Hepatocyte (in vitro differentiated cells): Measurements from ENCODE around the gene PCCA. TPM values are rescaled to one million over a fixed set of nuclear protein-coding genes. Genes with fewer than 3 reads are reported as not detected.

ENCODE experiments used
- DNase-seq: peaks from one replicate; pipeline ENCODE4 v3.0.0-alpha.2; 2016; ENCODE audit warnings: low spot score
- H2AFZ ChIP-seq: fragments of 200-600 bp; sonication (generic); 2 replicates; pipeline ENCODE4 v1.6.0; 2016; ENCODE audit warnings: antibody characterized with exemption, mild to moderate bottlenecking
- H3K27ac ChIP-seq: fragments of 200-600 bp; sonication (generic); 2 replicates; pipeline ENCODE4 v1.5.1; 2016; ENCODE audit warnings: mild to moderate bottlenecking
- H3K27me3 ChIP-seq: fragments of 200-600 bp; sonication (generic); 2 replicates; pipeline ENCODE4 v1.6.1; 2016
- H3K36me3 ChIP-seq: fragments of 200-600 bp; sonication (generic); replicated peaks from 2 replicates; pipeline ENCODE4 v1.5.1; 2016; ENCODE audit warnings: low read depth; ENCODE audit not compliant: insufficient read depth
- H3K4me1 ChIP-seq: fragments of 200-600 bp; sonication (generic); 2 replicates; pipeline ENCODE4 v1.5.1; 2016; ENCODE audit warnings: mild to moderate bottlenecking, moderate library complexity; ENCODE audit not compliant: insufficient read depth
- H3K4me2 ChIP-seq: fragments of 200-600 bp; sonication (generic); 2 replicates; pipeline ENCODE4 v1.6.0; 2016
- H3K4me3 ChIP-seq: fragments of 200-600 bp; sonication (generic); 2 replicates; pipeline ENCODE4 v1.5.1; 2016; ENCODE audit warnings: mild to moderate bottlenecking
- H3K79me2 ChIP-seq: fragments of 200-600 bp; sonication (generic); 2 replicates; pipeline ENCODE4 v1.6.0; 2017; ENCODE audit warnings: mild to moderate bottlenecking
- H3K9me2 ChIP-seq: fragments of 200-600 bp; sonication (generic); replicated peaks from 2 replicates; pipeline ENCODE4 v1.6.0; 2017; ENCODE audit warnings: mild to moderate bottlenecking; ENCODE audit not compliant: insufficient read depth
- H3K9me3 ChIP-seq: fragments of 200-600 bp; sonication (generic); 2 replicates; pipeline ENCODE4 v1.5.1; 2016; ENCODE audit warnings: low read depth, mild to moderate bottlenecking
- H4K20me1 ChIP-seq: fragments of 200-600 bp; sonication (generic); 2 replicates; pipeline ENCODE4 v1.6.0; 2016; ENCODE audit warnings: mild to moderate bottlenecking; ENCODE audit not compliant: insufficient read depth, poor library complexity, severe bottlenecking
- CTCF ChIP-seq: fragments of 200-600 bp; sonication (generic); IDR thresholded peaks from 2 replicates; pipeline ENCODE4 v1.5.1; 2016; ENCODE audit warnings: antibody characterized with exemption, mild to moderate bottlenecking; ENCODE audit not compliant: poor library complexity
- EZH2 ChIP-seq: fragments of 200-600 bp; sonication (generic); IDR thresholded peaks from 2 replicates; pipeline ENCODE4 v1.6.1; 2016; ENCODE audit warnings: antibody characterized with exemption, mild to moderate bottlenecking, borderline replicate concordance
- EZH2phosphoT487 ChIP-seq: fragments of 200-600 bp; sonication (generic); IDR thresholded peaks from one replicate; pipeline ENCODE4 v1.6.1; 2018; ENCODE audit warnings: antibody characterized with exemption, mild to moderate bottlenecking, low read depth, moderate library complexity; ENCODE audit not compliant: unreplicated experiment, severe bottlenecking
- WGBS: methylation state at CpG from one replicate; pipeline ENCODE4 v1.1.6; 2016; ENCODE audit warnings: low lambda C conversion rate; ENCODE audit errors: missing lambda C conversion rate; 5-methylcytosine and 5-hydroxymethylcytosine counted together
- polyA plus RNA-seq: library from polyadenylated mRNA; unstranded; fragments of >200 nt; fragmentation: Nextera tagmentation; extraction: Ambion mirVana; gene quantifications from 2 replicates; pipeline ENCODE4 v1.2.1, GENCODE V29; 2016
- total RNA-seq: library from RNA; depleted of rRNA; stranded (reverse); fragments of >200 nt; gene quantifications from 2 replicates; pipeline ENCODE4 v1.2.3, GENCODE V29; 2014

Gene PCCA
- total and polyA plus RNA-seq, 2 experiments from 2014 or later: 23.6 to 28.2 TPM

- no peak overlapping the region for H3K27ac ChIP-seq
- no peak for DNase-seq
- no peak overlapping the region for H3K4me2 ChIP-seq
- WGBS: 93% methylated on average over 9 of the region's 9 CpGs
- TF ChIP-seq EZH2 (no peak), EZH2phosphoT487 (no peak), CTCF (no peak)
- no peaks in the 10 kb centered on the region for H3K9me2 ChIP-seq
- H3K4me3 ChIP-seq: no peak overlapping the region
- no peaks in the 10 kb centered on the region for H3K27me3 ChIP-seq
- no peaks in the 10 kb centered on the region for H3K9me3 ChIP-seq
- no peaks in the 10 kb centered on the region for H3K4me1 ChIP-seq
- no peaks in the 10 kb centered on the region for H4K20me1 ChIP-seq
- no peaks in the 10 kb centered on the region for H3K36me3 ChIP-seq
- no peaks in the 10 kb centered on the region for H3K79me2 ChIP-seq
- H2AFZ ChIP-seq: no peak overlapping the region
These were observed 438.8 kb downstream of the PCCA start for GRCh38 chr13:100527644-100528043.

GRCh38 chr13:100528353-100528752 is 439.5 kb downstream of the PCCA start:
- H4K20me1 ChIP-seq: no peaks in the 10 kb centered on the region
- no peak overlapping the region for H3K27ac ChIP-seq
- H2AFZ ChIP-seq: no peak overlapping the region
- H3K4me2 ChIP-seq: no peak overlapping the region
- no peaks in the 10 kb centered on the region for H3K79me2 ChIP-seq
- H3K9me2 ChIP-seq: no peaks in the 10 kb centered on the region
- TF ChIP-seq EZH2phosphoT487: no peak
- TF ChIP-seq EZH2: no peak
- no peak for TF ChIP-seq CTCF
- WGBS: 97% methylated on average over 9 of the region's 9 CpGs
- no peaks in the 10 kb centered on the region for H3K36me3 ChIP-seq
- H3K27me3 ChIP-seq: no peaks in the 10 kb centered on the region
- DNase-seq: no peak
- no peaks in the 10 kb centered on the region for H3K4me1 ChIP-seq
- no peaks in the 10 kb centered on the region for H3K9me3 ChIP-seq
- H3K4me3 ChIP-seq: no peak overlapping the region

- Histone ChIP-seq H3K4me2 (no peak overlapping the region), H2AFZ (no peak overlapping the region), H3K9me2 (no peaks in the 10 kb centered on the region), H3K79me2 (no peaks in the 10 kb centered on the region), H3K36me3 (no peaks in the 10 kb centered on the region), H3K27ac (no peak overlapping the region), H3K9me3 (no peaks in the 10 kb centered on the region), H4K20me1 (no peaks in the 10 kb centered on the region), H3K4me1 (no peaks in the 10 kb centered on the region), H3K4me3 (no peak overlapping the region), H3K27me3 (no peaks in the 10 kb centered on the region)
- DNase-seq: no peak
- 99% methylated on average over 11 of the region's 11 CpGs for WGBS
- TF ChIP-seq EZH2 (no peak), CTCF (no peak), EZH2phosphoT487 (no peak)
These were observed 439.9 kb downstream of the PCCA start for GRCh38 chr13:100528820-100529219.
